HG03558 (cell line): Measurements from ENCODE around the gene NEDD4.
"Not testable (repeated sequence)": the region's sequence is repeated elsewhere in the genome, so short reads cannot be mapped to it uniquely, and the experiment has no call there.

Source experiments
- ATAC-seq: cut with Tn5 transposase; IDR thresholded peaks from one replicate; pipeline ENCODE4 v1.9.1; 2021; ENCODE audit warnings: moderate number of reproducible peaks; ENCODE audit not compliant: unreplicated experiment; ENCODE audit errors: extremely low read depth

NEDD4 gene

DNA sequence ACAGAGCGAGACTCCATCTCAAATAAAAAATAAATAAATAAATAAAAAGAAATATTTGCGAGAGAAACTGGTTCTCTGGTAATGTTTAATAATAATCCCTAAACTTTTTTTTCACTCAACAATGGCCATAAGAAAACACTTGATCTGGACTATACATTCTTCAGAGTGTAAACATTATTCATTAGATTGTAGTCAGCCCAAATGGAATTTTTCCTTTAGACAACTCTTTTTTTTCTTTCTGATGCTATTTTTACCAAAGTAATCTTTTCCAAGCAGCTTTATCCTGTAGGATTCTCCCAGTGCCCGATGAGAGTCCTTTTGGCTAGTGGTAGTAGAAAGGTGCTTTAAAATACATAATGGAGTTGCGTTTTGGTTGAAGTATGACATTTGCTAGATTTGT lies 90.4 kb downstream of the NEDD4 start:
- no peak for ATAC-seq

GRCh38 chr15:55900019-55900418 lies 93.4 kb downstream of the NEDD4 start:
- ATAC-seq, result no peak

GRCh38 chr15:55899537-55899936 lies 93.9 kb downstream of the NEDD4 start:
- ATAC-seq, result no peak

GRCh38 chr15:55897560-55898336 lies 95.7 kb downstream of the NEDD4 start:
- no peak for ATAC-seq

DNA sequence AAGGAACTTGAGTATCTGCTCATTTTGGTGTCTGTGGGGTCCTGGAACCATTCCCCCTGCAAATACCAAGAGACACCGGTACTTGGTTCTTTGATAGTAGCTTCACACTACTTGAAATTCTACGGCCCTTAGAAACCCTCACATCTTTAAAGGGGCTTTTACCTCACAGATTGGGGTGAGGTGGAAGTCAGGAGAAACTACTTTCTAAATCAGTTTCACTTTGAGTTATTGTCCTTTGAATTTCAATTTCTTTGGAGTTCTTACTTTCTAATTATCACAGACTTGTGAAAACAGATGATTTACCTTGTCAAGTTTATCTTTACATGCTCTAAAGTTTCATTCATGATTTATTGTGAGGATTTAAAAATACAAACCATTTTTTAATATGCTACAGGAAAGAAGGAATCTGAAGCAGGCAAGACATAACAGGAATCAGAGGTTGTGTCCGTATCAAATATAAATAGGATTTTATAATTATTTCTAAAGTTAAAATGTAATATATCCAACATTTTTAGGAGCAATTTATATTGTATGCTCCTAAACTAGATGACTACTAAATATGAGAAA lies 98.9 kb downstream of the NEDD4 start:
- ATAC-seq, result no peak

- ATAC-seq, result no peak
Observed at GRCh38 chr15:55893852-55894251, 99.6 kb downstream of the NEDD4 start.

- ATAC-seq, result no peak
Observed at GRCh38 chr15:55891196-55891595, 102.2 kb downstream of the NEDD4 start.

- ATAC-seq, result no peak
Observed at GRCh38 chr15:55884223-55884622, 109.2 kb downstream of the NEDD4 start.

GRCh38 chr15:55879181-55879580 lies 114.2 kb downstream of the NEDD4 start:
- ATAC-seq, result no peak

- ATAC-seq, result no peak
Observed at GRCh38 chr15:55873024-55873720, 120.2 kb downstream of the NEDD4 start.

DNA sequence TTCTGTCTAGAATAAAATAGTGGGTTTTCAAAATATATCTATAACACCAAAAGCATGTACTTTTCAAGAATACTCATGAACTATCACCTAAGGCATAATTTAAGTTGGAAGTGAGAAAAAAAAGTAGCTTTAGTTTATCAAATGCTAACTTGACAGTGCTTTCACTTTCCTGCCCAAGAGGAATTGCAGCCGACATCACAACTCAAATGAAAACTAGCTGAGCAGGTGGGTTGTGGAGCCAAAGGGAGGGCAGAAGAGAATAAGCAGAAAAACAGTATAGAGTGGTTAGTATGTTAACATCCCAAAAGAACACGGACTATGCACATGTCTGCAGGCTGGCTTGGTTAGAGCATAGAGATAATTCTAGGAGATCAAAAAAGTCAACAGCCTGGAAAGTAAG lies 120.9 kb downstream of the NEDD4 start:
- no peak for ATAC-seq

DNA sequence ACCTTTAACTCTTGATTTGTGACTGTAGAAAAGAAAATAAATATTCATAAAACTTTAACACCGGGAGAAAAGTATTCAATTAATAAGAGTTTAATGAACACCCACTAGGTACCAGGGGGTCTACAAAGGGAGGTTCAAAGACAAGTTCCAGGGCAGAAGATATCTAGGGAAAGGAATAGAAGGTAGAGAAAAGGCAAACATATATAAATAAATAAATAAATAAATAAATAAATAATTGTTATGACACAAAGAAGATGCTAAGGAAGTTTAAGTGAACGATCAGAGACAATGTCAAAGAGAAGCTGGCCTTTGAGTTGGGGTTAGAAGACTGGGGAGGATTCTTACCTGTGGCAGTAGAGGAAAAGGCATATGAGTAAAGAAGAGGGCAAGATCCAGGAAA lies 123.8 kb downstream of the NEDD4 start:
- ATAC-seq, result no peak

- ATAC-seq, result no peak
Observed at GRCh38 chr15:55868707-55869106, 124.7 kb downstream of the NEDD4 start.

GRCh38 chr15:55868291-55868690 lies 125.1 kb downstream of the NEDD4 start:
- not testable (repeated sequence) for ATAC-seq

DNA sequence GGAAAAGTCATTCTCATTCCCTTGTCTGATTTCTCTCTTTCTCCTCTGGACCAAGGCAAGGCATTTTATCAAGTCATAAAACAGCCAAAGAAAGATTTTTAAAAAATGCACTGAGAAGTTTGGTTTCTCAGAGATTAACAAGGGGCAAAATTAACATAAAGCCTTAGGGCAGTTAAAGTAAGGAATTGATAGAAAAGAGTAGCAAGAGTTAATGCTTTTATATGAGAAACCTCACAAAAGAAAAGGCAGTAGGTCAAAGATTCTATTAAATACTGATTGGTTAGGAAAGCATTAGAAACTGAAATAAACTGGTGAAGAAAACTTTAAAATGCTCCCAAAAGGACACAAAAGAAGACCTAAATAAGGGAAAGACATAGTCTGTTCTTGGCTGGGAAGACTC lies 129.5 kb downstream of the NEDD4 start:
- ATAC-seq, result no peak

GRCh38 chr15:55861115-55861514 lies 132.3 kb downstream of the NEDD4 start:
- ATAC-seq, result no peak

GRCh38 chr15:55860468-55860867 lies 132.9 kb downstream of the NEDD4 start:
- ATAC-seq, result no peak

DNA sequence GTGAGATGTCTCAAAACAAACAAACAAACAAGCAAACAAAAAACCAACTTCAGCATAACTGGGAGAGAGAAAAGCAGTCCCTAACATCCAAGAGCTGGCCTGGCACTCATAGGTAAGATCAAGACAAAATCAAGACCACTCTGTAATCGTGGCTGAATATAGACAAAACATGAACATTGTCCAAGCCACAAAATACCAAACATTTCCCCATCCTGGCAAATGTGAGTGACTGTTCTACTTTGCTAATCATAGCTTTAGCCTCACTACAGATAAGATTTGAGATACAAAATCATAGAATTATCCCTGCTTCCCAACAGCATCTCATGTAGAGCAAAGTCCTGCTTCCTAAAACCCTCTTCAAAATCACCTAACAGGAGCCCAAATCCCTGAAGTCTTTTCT lies 133.7 kb downstream of the NEDD4 start:
- ATAC-seq, result no peak

DNA sequence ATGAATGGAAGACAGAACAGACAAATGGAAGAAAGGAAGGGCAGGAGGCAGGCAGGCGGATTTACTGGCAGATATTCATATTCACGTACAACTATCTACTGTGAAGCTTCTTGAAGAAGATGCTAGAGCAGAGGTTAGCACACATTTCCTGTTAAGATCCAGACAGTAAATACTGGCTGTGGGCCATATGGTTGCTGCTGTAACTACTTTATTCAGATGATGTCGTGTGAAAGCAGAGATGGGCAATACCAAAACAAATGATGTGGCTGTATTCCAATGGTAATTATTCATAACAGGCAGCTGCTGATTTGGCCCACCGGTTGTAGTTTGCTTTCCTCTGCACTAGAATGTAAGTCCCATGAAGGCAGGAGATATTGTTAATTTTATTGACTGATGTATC lies 134.8 kb downstream of the NEDD4 start:
- ATAC-seq, result no peak

DNA sequence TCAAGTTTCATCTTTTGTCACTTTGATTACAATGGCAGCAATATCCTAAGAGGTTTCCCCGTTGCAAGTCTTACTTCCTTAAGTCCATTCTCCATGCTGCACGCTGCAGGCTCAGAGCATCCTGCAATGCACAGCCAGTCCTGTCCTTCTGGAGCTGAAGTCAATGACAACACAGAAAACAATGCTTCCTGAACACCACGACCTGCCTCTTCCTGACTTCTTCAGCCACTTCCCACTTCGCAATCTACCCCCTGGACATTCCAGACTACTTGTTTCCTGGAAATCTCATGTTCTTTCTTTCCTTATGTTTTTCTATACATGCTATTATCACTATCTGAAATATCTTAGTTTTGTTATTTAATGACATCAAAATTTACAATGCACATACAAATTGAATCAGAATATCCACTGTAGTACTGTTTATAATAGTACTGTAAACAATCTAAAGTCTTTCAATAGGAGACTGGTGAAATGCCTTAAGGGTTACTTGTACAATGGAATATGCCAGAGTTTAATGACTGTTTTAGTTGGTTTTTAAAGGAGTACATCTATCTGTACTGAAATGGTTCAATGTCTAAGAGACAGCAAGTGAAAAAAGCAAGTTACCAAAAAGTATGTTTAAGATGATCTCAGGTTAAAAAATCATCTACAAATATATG lies 136.8 kb downstream of the NEDD4 start:
- no peak for ATAC-seq

DNA sequence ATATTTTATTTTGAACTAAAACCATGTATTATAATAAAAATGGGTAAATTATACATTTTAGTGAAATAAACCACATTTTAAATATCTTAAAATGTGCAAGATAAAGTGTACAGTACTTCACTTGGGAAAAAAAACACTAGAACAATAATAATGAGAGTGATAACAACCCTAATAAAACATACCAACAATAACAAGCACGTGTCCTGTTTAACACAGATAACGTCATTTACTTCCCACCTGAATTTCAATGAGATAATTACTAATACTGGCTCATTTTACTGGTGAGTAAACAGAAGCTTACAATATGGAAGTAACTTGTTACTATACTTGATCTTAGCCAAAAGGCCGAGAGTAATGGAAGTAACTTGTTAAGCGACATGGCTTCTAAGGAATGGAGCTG lies 140.3 kb downstream of the NEDD4 start:
- no peak for ATAC-seq
